ENCODE results near the gene NEK1.

DNA sequence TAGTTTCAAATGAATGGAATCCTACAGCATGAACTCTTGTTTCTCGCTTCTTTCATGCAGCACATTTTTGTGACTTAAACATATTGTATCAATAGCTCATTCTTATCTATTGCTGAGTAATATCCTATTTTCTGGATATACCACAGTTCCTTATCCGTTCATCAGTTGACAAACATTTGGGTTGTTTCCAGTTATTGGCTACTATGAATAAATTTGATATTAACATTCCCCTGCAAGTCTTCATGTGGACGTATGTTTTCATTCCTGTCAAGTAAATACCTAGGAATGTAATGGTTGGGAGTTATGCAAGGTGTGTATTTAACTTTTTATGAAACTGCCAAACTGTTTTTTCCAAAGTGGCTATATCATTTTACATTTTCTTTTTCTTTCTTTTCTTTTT lies 227.6 kb downstream of the NEK1 start:
- TF ChIP-seq, protein P1, sequence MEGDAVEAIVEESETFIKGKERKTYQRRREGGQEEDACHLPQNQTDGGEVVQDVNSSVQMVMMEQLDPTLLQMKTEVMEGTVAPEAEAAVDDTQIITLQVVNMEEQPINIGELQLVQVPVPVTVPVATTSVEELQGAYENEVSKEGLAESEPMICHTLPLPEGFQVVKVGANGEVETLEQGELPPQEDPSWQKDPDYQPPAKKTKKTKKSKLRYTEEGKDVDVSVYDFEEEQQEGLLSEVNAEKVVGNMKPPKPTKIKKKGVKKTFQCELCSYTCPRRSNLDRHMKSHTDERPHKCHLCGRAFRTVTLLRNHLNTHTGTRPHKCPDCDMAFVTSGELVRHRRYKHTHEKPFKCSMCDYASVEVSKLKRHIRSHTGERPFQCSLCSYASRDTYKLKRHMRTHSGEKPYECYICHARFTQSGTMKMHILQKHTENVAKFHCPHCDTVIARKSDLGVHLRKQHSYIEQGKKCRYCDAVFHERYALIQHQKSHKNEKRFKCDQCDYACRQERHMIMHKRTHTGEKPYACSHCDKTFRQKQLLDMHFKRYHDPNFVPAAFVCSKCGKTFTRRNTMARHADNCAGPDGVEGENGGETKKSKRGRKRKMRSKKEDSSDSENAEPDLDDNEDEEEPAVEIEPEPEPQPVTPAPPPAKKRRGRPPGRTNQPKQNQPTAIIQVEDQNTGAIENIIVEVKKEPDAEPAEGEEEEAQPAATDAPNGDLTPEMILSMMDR (IDR thresholded peaks at IDR 0.05; ENCODE audit: low read depth, low read length), result no peak
- TF ChIP-seq EZH2phosphoT487 (IDR thresholded peaks at IDR 0.05; ENCODE audit: low read depth), result no peak
